HEK293 (cell line): ENCODE results near the gene RNF2.
"Not testable (repeated sequence)": the region's sequence is repeated elsewhere in the genome, so short reads cannot be mapped to it uniquely, and the experiment has no call there.

Experiments
- CTCF ChIA-PET: fragments of 350-600 bp; formaldehyde crosslinking; extraction: SDS; loops from one replicate; lab custom pipeline; 2021; ENCODE audit warnings: antibody characterized with exemption; lab: Yijun Ruan, JAX
- POLR2A ChIA-PET: fragments of 300-600 bp; formaldehyde crosslinking; extraction: SDS; loops from one replicate; lab custom pipeline; 2020; ENCODE audit warnings: antibody characterized with exemption, inconsistent platforms; lab: Yijun Ruan, JAX
- H3K27ac ChIP-seq: fragments of 200-500 bp; sonication (Bioruptor generic); 2 replicates; pipeline ENCODE4 v1.5.1; 2014; ENCODE audit warnings: low read depth, low read length, control low read depth, inconsistent platforms; ENCODE audit errors: extremely low read depth
- H3K36me3 ChIP-seq, 2 experiments: fragments of 200-500 bp in 1 of 2; sonication (Bioruptor generic) in 1 of 2; 1 replicate in 1 of 2; 2 replicates in 1 of 2; pipeline ENCODE4 v1.5.1; 2014 to 2017; ENCODE audit warnings: inconsistent platforms in 2 of 2, low read length in 2 of 2; ENCODE audit not compliant: control insufficient read depth in 2 of 2, insufficient read depth in 1 of 2
- H3K4me1 ChIP-seq: fragments of 200-500 bp; sonication (Bioruptor generic); 2 replicates; pipeline ENCODE4 v1.5.1; 2014; ENCODE audit warnings: mild to moderate bottlenecking, low read length, inconsistent platforms; ENCODE audit not compliant: control insufficient read depth, insufficient read depth
- H3K4me3 ChIP-seq: 2 replicates; pipeline ENCODE4 v1.5.1; 2011; ENCODE audit warnings: low read depth, mild to moderate bottlenecking, control low read depth, low read length, moderate library complexity
- H3K9me3 ChIP-seq: fragments of 200-500 bp; sonication (Bioruptor generic); 2 replicates; pipeline ENCODE4 v1.5.1; 2014; ENCODE audit warnings: low read depth, low read length, inconsistent platforms; ENCODE audit not compliant: control insufficient read depth, insufficient read depth
- PRDM1 ChIP-seq: fragments of 450-650 bp; formaldehyde crosslinking; IDR thresholded peaks from 2 replicates; pipeline ENCODE4; 2016; ENCODE audit warnings: missing biosample characterization, missing genetic modification characterization
- PRDM4 ChIP-seq: fragments of 450-650 bp; formaldehyde crosslinking; IDR thresholded peaks from 2 replicates; pipeline ENCODE4 v1.5.1; 2017; ENCODE audit warnings: missing biosample characterization, missing genetic modification characterization
- SCRT2 ChIP-seq: fragments of 450-650 bp; formaldehyde crosslinking; IDR thresholded peaks from 2 replicates; pipeline ENCODE4 v1.5.1; 2016; ENCODE audit warnings: missing biosample characterization, missing genetic modification characterization
- ZFP69B ChIP-seq: fragments of 450-650 bp; formaldehyde crosslinking; IDR thresholded peaks from 2 replicates; pipeline ENCODE4 v1.5.1; 2016; ENCODE audit warnings: missing biosample characterization, missing genetic modification characterization
- ZNF10 ChIP-seq: fragments of 450-650 bp; formaldehyde crosslinking; IDR thresholded peaks from 2 replicates; pipeline ENCODE4 v1.5.1; 2017; ENCODE audit warnings: missing biosample characterization, missing genetic modification characterization
- ZNF112 ChIP-seq: fragments of 450-650 bp; formaldehyde crosslinking; IDR thresholded peaks from 2 replicates; pipeline ENCODE4 v1.5.0; 2017; ENCODE audit warnings: missing biosample characterization, missing genetic modification characterization
- ZNF121 ChIP-seq: fragments of 450-650 bp; formaldehyde crosslinking; IDR thresholded peaks from 2 replicates; pipeline ENCODE4 v1.5.1; 2016; ENCODE audit warnings: missing biosample characterization, missing genetic modification characterization
- ZNF133 ChIP-seq: fragments of 450-650 bp; formaldehyde crosslinking; IDR thresholded peaks from 2 replicates; pipeline ENCODE4 v1.5.1; 2016; ENCODE audit warnings: missing biosample characterization, missing genetic modification characterization
- ZNF146 ChIP-seq: fragments of 450-650 bp; formaldehyde crosslinking; IDR thresholded peaks from 2 replicates; pipeline ENCODE4 v1.5.1; 2016; ENCODE audit warnings: missing biosample characterization, missing genetic modification characterization
- ZNF148 ChIP-seq: fragments of 450-650 bp; formaldehyde crosslinking; IDR thresholded peaks from 2 replicates; pipeline ENCODE4 v1.5.0; 2017; ENCODE audit warnings: missing biosample characterization, missing genetic modification characterization, borderline replicate concordance
- ZNF18 ChIP-seq: fragments of 450-650 bp; formaldehyde crosslinking; IDR thresholded peaks from 2 replicates; pipeline ENCODE4 v1.5.1; 2016; ENCODE audit warnings: missing biosample characterization, missing genetic modification characterization
- ZNF19 ChIP-seq: fragments of 450-650 bp; formaldehyde crosslinking; IDR thresholded peaks from 2 replicates; pipeline ENCODE4; 2016; ENCODE audit warnings: missing biosample characterization, missing genetic modification characterization, low read depth
- ZNF223 ChIP-seq: fragments of 450-650 bp; formaldehyde crosslinking; IDR thresholded peaks from 2 replicates; pipeline ENCODE4 v1.5.1; 2016; ENCODE audit warnings: missing biosample characterization, missing genetic modification characterization
- ZNF513 ChIP-seq: fragments of 450-650 bp; IDR thresholded peaks from 2 replicates; pipeline ENCODE4 v1.5.1; 2018; ENCODE audit warnings: missing biosample characterization, missing genetic modification characterization
- ZNF548 ChIP-seq: fragments of 450-650 bp; formaldehyde crosslinking; IDR thresholded peaks from 2 replicates; pipeline ENCODE4 v1.5.1; 2016; ENCODE audit warnings: missing biosample characterization, missing genetic modification characterization
- ZNF580 ChIP-seq: fragments of 450-650 bp; formaldehyde crosslinking; IDR thresholded peaks from 2 replicates; pipeline ENCODE4 v1.5.1; 2016; ENCODE audit warnings: missing biosample characterization, missing genetic modification characterization
- ZNF645 ChIP-seq: fragments of 450-650 bp; formaldehyde crosslinking; IDR thresholded peaks from 2 replicates; pipeline ENCODE4; 2016; ENCODE audit warnings: missing biosample characterization, missing genetic modification characterization
- ZNF837 ChIP-seq: fragments of 450-650 bp; formaldehyde crosslinking; IDR thresholded peaks from 2 replicates; pipeline ENCODE4 v1.5.1; 2016; ENCODE audit warnings: missing biosample characterization, missing genetic modification characterization

RNF2 gene

GRCh38 chr1:184999974-185000373 is 45.4 kb upstream of the RNF2 start:
- H3K36me3 ChIP-seq, H3K27ac ChIP-seq, POLR2A ChIA-PET, CTCF ChIA-PET, H3K4me3 ChIP-seq, H3K9me3 ChIP-seq, H3K4me1 ChIP-seq: not testable (repeated sequence)
- TF ChIP-seq ZNF146 (tag by site-specific recombination), result peak; percentile 77

- H3K4me1 ChIP-seq, H3K27ac ChIP-seq, H3K4me3 ChIP-seq, H3K9me3 ChIP-seq, H3K36me3 ChIP-seq, CTCF ChIA-PET, POLR2A ChIA-PET: not testable (repeated sequence)
These were observed 44.0 kb upstream of the RNF2 start for GRCh38 chr1:185001312-185001880.

- TF ChIP-seq SCRT2 (tag by site-specific recombination) (0 out of 2 replicates have a peak, but pooled peaks have one; percentile 12), ZNF148 (tag by site-specific recombination) (no peak), ZNF837 (tag by site-specific recombination) (no peak)
- Histone ChIP-seq H3K36me3 (no peaks in the 10 kb centered on the region), H3K4me1 (no peaks in the 10 kb centered on the region), H3K9me3 (no peaks in the 10 kb centered on the region), H3K4me3 (no peak overlapping the region), H3K27ac (no peak overlapping the region)
- POLR2A ChIA-PET, result interaction anchor here (0.7 kb wide), 1 partner anchor 12 kb away, joined by 4 read pairs; no protein-coding TSS in a partner anchor
- CTCF ChIA-PET, result no interaction called here
These were observed 36.5 kb upstream of the RNF2 start for GRCh38 chr1:185008838-185009237.

GRCh38 chr1:185010361-185010760 is 35.0 kb upstream of the RNF2 start:
- no peak overlapping the region for H3K4me3 ChIP-seq
- TF ChIP-seq PRDM4 (tag by site-specific recombination), result no peak
- no peak for TF ChIP-seq ZNF580 (tag by site-specific recombination)
- no peak for TF ChIP-seq ZFP69B (tag by site-specific recombination)
- TF ChIP-seq ZNF548, result no peak
- TF ChIP-seq ZNF645, result no peak
- TF ChIP-seq ZNF18 (tag by site-specific recombination), result no peak
- TF ChIP-seq PRDM1, result no peak
- no peak for TF ChIP-seq ZNF223 (tag by site-specific recombination)
- no peak for TF ChIP-seq ZNF513 (tag by site-specific recombination)
- TF ChIP-seq ZNF133 (tag by site-specific recombination), result no peak
- TF ChIP-seq ZNF121 (tag by site-specific recombination), result no peak
- TF ChIP-seq ZNF112, result no peak
- TF ChIP-seq ZNF10 (tag by site-specific recombination), result no peak
- no peak for TF ChIP-seq ZNF19 (tag by site-specific recombination)
- no peaks in the 10 kb centered on the region; the same call in 1 of the 2 replicates for H3K4me1 ChIP-seq
- no peak overlapping the region for H3K27ac ChIP-seq
- ChIA-PET POLR2A (interaction anchor here (0.5 kb wide), 1 partner anchor 181 kb away, joined by 9 read pairs; no protein-coding TSS in a partner anchor), CTCF (interaction anchor here (0.6 kb wide), 1 partner anchor 160 kb away, joined by 3 read pairs; no protein-coding TSS in a partner anchor)
- no peaks in the 10 kb centered on the region for H3K9me3 ChIP-seq
- H3K36me3 ChIP-seq, result no peaks in the 10 kb centered on the region
